ENCODE data around the gene TMEM245.

DNA sequence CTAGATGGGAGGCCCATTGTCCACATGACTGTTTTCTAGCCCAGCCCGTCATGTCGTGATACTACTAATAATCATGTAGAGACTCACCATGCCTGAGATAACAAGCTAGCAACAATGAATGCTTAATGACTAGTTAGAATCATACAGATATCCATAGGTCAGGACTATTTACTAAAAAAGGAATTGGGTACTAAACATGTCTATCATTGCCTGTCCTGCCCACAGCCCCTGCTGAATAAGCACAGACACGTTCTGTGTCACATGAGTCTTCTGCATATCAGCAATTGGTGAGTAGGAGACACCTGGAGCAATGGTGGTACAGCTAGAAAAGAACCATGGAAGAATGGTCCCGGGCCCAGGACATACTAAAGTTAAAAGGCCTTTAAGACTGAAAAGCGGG is 29.3 kb upstream of the TMEM245 start:
- TF ChIP-seq POLR2A (IDR thresholded peaks at IDR 0.05; ENCODE audit: low read depth, low read length) (no peak), POLR2AphosphoS5 (IDR thresholded peaks at IDR 0.05; ENCODE audit: low read depth, low read length) (no peak)
